Colon (tissue), 2 donors: ENCODE data around the gene SPANXN2.
"Not testable (repeated sequence)": the region's sequence is repeated elsewhere in the genome, so short reads cannot be mapped to it uniquely, and the experiment has no call there.

ENCODE experiments used
- FAIRE-seq: peaks from 2 replicates; lab custom pipeline; 2012; peaks lifted over from hg19 to GRCh38; lab: Jason Lieb, UNC
- donor health status: control.
- donor health status: control.

The SPANXN2 gene

GRCh38 chrX:143720652-143721051, at the start of gene SPANXN2:
Gene SPANXN2 (minus strand): TSS chrX:143720752. CDS start chrX:143720668, 84 bp downstream.
- not testable (repeated sequence) for FAIRE-seq

DNA sequence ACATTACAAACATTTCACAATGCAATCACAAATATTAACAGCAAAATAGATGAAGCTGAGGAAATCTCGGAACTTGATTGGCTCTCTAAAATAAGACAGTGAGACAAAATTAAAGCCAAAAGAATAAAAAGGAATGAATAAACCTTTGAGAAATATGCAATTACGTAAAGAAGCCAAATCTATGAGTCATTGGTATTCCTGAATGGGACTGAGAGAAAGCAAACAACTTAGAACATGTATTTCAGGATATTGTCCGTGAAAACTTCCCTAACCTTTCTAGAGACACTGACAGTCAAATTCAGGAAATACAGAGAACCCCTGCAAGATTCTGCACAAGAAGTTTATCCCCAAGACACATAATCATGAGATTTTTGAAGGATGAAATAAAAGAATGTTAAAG, 48.4 kb upstream of the SPANXN2 start:
- no peak for FAIRE-seq

DNA sequence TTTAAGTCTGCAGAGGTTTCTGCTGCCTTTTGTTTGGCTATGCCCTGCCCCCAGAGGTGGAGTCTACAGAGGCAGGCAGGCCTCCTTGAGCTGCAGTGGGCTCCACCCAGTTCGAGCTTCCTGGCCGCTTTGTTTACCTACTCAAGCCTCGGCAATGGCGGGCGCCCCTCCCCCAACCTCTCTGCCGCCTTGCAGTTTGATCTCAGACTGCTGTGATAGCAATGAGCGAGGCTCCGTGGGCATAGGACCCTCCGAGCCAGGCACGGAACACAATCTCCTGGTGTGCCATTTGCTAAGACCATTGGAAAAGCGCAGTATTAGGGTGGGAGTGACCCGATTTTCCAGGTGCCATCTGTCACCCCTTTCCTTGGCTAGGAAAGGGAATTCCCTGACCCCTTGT, 47.2 kb upstream of the SPANXN2 start:
- FAIRE-seq: not testable (repeated sequence)

- no peak for FAIRE-seq
Observed at GRCh38 chrX:143757887-143758286, 37.3 kb upstream of the SPANXN2 start.

- no peak for FAIRE-seq
Observed at GRCh38 chrX:143757375-143757774, 36.8 kb upstream of the SPANXN2 start.

- no peak for FAIRE-seq
Observed at GRCh38 chrX:143754183-143754582, 33.6 kb upstream of the SPANXN2 start.

GRCh38 chrX:143733866-143734265, 13.3 kb upstream of the SPANXN2 start:
- no peak for FAIRE-seq

GRCh38 chrX:143726296-143726695, 5.7 kb upstream of the SPANXN2 start:
- FAIRE-seq: no peak

- FAIRE-seq: no peak
Observed at GRCh38 chrX:143701460-143701859, 19.1 kb downstream of the SPANXN2 start.

- FAIRE-seq: no peak
Observed at GRCh38 chrX:143694885-143695284, 25.7 kb downstream of the SPANXN2 start.

DNA sequence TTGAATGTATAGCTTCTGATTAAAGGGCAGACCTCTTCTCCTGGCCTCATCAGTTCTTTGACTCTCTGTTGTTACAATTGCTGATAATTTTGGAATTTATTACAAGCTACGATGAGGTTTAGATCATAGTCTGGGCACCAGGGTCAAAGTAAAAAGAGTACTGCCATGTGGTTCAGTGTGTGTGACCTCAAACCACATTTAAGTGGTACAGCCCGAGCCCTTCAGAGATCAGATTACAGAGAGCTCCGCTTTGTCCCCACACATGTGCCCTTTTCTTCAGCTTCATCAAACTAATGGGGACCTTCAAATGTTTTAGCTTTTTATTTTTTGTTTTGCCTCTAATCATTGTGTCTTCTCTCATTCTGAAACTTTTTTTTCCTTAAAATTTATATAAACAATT, 37.1 kb downstream of the SPANXN2 start:
- FAIRE-seq: no peak

GRCh38 chrX:143674926-143675325, 45.6 kb downstream of the SPANXN2 start:
- FAIRE-seq: no peak

DNA sequence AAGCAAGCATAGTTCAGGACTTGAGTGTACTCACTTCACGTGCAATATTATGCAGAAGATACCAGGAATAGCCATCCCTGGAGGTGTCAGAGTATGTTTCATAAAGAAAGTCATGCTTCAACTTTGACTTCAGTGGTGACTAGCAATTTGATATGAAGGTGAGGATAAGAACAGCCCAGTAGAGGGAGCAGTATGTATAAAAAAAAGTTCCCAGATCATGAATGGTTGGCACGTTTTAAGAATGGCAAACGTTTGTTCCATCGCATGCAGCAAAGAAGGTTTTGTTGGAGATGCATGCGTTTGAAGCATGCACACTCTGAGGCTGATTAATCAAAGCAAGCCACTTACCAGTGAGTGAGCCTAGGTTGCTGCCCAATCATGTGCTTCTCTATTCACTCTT, 51.2 kb downstream of the SPANXN2 start:
- FAIRE-seq: no peak

DNA sequence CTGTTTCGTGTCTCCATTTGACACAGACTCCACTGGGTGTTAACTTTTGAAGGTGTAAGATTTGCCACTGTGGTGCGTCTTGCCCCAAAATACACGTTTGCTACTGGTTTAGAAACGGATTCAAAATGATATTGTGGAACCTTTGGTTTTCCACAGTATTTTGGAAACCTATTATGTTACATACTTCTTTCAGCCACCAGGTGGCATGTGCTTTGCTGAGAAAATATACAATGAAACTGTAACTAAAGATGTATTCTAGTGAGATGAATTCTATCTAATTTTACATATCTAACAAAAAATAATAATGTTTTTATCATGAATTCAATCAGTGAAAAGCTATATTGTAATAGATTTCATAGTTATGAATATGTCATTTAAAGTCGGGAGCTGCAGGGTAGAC, 56.2 kb downstream of the SPANXN2 start:
- FAIRE-seq: no peak

DNA sequence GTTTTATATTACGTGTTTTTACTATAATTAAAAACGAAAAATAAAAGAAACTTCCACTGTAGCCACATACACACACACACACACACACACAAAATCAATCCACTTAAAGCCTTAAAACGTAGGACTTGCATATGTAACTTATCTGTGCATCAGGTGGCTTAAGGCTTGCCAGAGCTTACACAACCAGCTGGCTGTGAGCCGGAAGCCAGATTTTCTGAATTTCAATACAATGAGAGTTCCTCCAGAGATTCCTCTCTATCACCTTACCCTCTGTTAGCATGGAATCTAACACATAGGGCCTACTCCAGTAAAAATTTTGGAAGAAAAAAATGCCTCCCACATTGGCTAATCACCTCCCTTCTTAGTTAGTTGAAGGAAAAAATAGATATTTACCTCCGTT, 56.8 kb downstream of the SPANXN2 start:
- FAIRE-seq: no peak
